ENCODE measurements around the gene LRCH4. TPM values are rescaled to one million over a fixed set of nuclear protein-coding genes. Genes with fewer than 3 reads are reported as not detected.

Gene LRCH4
- total and polyA plus RNA-seq, 2 of the 13 experiments (the other 11 are each of a cell fraction or from before 2014, with no cell fraction given): 7.0 to 9.3 TPM

GRCh38 chr7:100611983-100612729 is 26.2 kb upstream of the LRCH4 start, which contains the start of gene MOSPD3 (continued):
- TF ChIP-seq NFYC (CRISPR knock-in tag; IDR thresholded peaks at IDR 0.05): peak; percentile 93
- TF ChIP-seq ZNF75D (CRISPR knock-in tag; IDR thresholded peaks at IDR 0.05; ENCODE audit: borderline replicate concordance): no peak
- no peak for TF ChIP-seq HNRNPH1 (optimal IDR thresholded peaks at IDR 0.05; ENCODE audit: low read depth, low read length)
- TF ChIP-seq SMAD1 (CRISPR knock-in tag; IDR thresholded peaks at IDR 0.05; ENCODE audit: borderline replicate concordance, low read depth): 0 out of 2 replicates have a peak, but pooled peaks have one; percentile 3
- no peak for TF ChIP-seq ZSCAN30 (CRISPR knock-in tag; IDR thresholded peaks at IDR 0.05)
- TF ChIP-seq ZNF557 (CRISPR knock-in tag; IDR thresholded peaks at IDR 0.05): no peak
- TF ChIP-seq CBX1 (IDR thresholded peaks at IDR 0.05; ENCODE audit: low read depth): no peak
- TF ChIP-seq FLYWCH1 (CRISPR knock-in tag; IDR thresholded peaks at IDR 0.05): no peak
- 0 out of 2 replicates have a peak, but pooled peaks have one; percentile 15 for TF ChIP-seq ZNF264 (CRISPR knock-in tag; IDR thresholded peaks at IDR 0.05)
- TF ChIP-seq NPAS2 (CRISPR knock-in tag; IDR thresholded peaks at IDR 0.05; ENCODE audit: borderline replicate concordance): no peak
- TF ChIP-seq KDM3A (CRISPR knock-in tag; IDR thresholded peaks at IDR 0.05; ENCODE audit: low read depth): no peak
- no peak for TF ChIP-seq MTERF4 (CRISPR knock-in tag; IDR thresholded peaks at IDR 0.05)
- 0 out of 2 replicates have a peak, but pooled peaks have one; percentile 59 for TF ChIP-seq KLF9 (CRISPR knock-in tag; IDR thresholded peaks at IDR 0.05; ENCODE audit: low read depth)
- no peak for TF ChIP-seq AKAP8 (CRISPR knock-in tag; IDR thresholded peaks at IDR 0.05)
- peak; percentile 73; the same call in 1 of the 2 replicates for TF ChIP-seq KDM5A (IDR thresholded peaks at IDR 0.05; ENCODE audit: borderline replicate concordance, low read length)
- TF ChIP-seq HDAC6 (IDR thresholded peaks at IDR 0.05; ENCODE audit: low read depth, low read length): no peak
- peak; percentile 19 for TF ChIP-seq SKI (IDR thresholded peaks at IDR 0.05; ENCODE audit: partially characterized antibody)
- TF ChIP-seq SOX5 (CRISPR knock-in tag; IDR thresholded peaks at IDR 0.05; ENCODE audit: borderline replicate concordance): no peak
- TF ChIP-seq ZNF343 (CRISPR knock-in tag; IDR thresholded peaks at IDR 0.05): no peak
- no peak for TF ChIP-seq ZNF792 (CRISPR knock-in tag; IDR thresholded peaks at IDR 0.05)
- TF ChIP-seq ZNF234 (CRISPR knock-in tag; conservative IDR thresholded peaks at IDR 0.05): no peak
- peak; percentile 54 for TF ChIP-seq HNRNPLL (IDR thresholded peaks at IDR 0.05; ENCODE audit: low read depth, low read length, poor library complexity, severe bottlenecking)
- TF ChIP-seq RFX5 (IDR thresholded peaks at IDR 0.05; ENCODE audit: low read depth, low read length): peak; percentile 86
- no peak for TF ChIP-seq ZNF33B (CRISPR knock-in tag; IDR thresholded peaks at IDR 0.05)
- TF ChIP-seq, protein P1, sequence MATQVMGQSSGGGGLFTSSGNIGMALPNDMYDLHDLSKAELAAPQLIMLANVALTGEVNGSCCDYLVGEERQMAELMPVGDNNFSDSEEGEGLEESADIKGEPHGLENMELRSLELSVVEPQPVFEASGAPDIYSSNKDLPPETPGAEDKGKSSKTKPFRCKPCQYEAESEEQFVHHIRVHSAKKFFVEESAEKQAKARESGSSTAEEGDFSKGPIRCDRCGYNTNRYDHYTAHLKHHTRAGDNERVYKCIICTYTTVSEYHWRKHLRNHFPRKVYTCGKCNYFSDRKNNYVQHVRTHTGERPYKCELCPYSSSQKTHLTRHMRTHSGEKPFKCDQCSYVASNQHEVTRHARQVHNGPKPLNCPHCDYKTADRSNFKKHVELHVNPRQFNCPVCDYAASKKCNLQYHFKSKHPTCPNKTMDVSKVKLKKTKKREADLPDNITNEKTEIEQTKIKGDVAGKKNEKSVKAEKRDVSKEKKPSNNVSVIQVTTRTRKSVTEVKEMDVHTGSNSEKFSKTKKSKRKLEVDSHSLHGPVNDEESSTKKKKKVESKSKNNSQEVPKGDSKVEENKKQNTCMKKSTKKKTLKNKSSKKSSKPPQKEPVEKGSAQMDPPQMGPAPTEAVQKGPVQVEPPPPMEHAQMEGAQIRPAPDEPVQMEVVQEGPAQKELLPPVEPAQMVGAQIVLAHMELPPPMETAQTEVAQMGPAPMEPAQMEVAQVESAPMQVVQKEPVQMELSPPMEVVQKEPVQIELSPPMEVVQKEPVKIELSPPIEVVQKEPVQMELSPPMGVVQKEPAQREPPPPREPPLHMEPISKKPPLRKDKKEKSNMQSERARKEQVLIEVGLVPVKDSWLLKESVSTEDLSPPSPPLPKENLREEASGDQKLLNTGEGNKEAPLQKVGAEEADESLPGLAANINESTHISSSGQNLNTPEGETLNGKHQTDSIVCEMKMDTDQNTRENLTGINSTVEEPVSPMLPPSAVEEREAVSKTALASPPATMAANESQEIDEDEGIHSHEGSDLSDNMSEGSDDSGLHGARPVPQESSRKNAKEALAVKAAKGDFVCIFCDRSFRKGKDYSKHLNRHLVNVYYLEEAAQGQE (IDR thresholded peaks at IDR 0.05; ENCODE audit: borderline replicate concordance in 1 of 2, low read depth in 1 of 2, low read length in 2 of 2): no peak
- no peak for TF ChIP-seq FOXO1 (CRISPR knock-in tag; IDR thresholded peaks at IDR 0.05)
- TF ChIP-seq CREB1 (IDR thresholded peaks at IDR 0.05): peak; percentile 98
- peak; percentile 93 for TF ChIP-seq CREB1 (CRISPR knock-in tag; IDR thresholded peaks at IDR 0.05)
- TF ChIP-seq ZEB1 (IDR thresholded peaks at IDR 0.05; ENCODE audit: insufficient replicate concordance, low read depth): no peak
- TF ChIP-seq HNRNPL (IDR thresholded peaks at IDR 0.05; ENCODE audit: low read depth, low read length): peak; percentile 50; the same call in 1 of the 2 replicates

Measured in HepG2 (cell line).